OCI-M2 (cell line): ENCODE results near the gene EMB.
"Not testable (repeated sequence)": the region's sequence is repeated elsewhere in the genome, so short reads cannot be mapped to it uniquely, and the experiment has no call there.

Experiments
- DNase-seq: peaks from one replicate; lab custom pipeline; 2025; ENCODE audit not compliant: unreplicated experiment; lab: John Stamatoyannopoulos, UW

Gene EMB

GRCh38 chr5:50440651-50441492 lies at the start of gene EMB:
Gene EMB (minus strand): TSS chr5:50441288. CDS start chr5:50441151, 137 bp downstream.
- no peak for DNase-seq

- not testable (repeated sequence) for DNase-seq
These were observed 48.4 kb upstream of the EMB start for GRCh38 chr5:50489491-50489890.

- not testable (repeated sequence) for DNase-seq
These were observed 37.7 kb upstream of the EMB start for GRCh38 chr5:50478790-50479189.

GRCh38 chr5:50476549-50476948 lies 35.5 kb upstream of the EMB start:
- no peak for DNase-seq

GRCh38 chr5:50465015-50465414 lies 23.9 kb upstream of the EMB start:
- not testable (repeated sequence) for DNase-seq

DNA sequence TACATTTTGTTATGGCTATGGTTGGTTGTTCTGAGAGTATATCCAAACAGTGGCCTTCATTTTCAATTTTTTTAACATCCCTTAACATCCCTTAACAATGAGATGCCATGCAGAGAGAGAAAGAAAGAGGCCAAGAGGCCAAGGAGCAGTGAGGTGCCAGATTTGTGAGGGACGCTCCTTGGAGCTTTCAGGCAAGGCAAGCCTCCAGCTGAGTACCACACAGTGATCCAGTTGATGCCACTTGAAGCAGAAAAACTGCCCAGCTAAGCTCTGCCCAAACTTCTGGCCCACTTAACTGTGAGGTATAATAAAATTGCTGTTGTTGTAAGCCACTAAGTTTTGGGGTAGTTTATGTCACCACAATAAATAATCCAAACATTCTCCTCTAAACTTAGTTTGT lies 22.6 kb upstream of the EMB start:
- DNase-seq, result no peak

DNA sequence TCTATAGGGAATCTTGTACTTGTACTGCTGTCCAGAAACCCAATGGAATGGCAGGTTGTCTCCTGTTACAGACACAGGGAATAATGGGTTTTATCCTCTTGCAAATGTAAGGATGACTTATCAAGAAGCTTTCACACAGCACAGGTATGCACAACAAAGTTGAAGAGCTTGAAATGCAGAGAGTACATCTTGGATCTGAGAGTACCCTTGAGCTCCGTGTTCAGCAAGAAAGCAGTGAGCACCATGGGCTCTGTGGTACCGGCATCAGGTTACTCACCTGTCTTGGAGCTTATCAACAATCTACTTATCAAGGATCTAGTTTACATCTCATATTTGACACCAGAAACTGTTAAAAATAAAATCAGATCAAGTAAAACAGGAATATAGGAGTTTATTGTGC lies 22.0 kb upstream of the EMB start:
- DNase-seq, result no peak

DNA sequence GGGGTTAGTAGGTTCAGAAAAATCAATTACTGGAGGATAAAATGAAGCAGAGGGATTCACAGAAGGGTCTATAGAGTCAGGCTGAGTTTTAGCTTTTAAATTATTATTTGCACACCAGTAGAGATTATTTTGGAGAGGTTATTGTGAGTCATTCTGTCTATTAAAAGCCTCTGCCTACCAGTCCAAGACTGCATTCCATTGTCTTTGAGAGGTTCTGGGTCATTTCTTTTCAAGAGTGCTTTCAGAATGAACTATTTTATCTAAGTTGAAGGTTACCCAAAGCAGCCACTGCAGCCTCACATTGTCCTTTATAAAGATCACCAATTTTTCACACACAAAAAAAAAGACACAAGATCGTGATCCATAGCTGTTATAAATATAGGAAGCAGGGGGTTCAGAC lies 21.5 kb upstream of the EMB start:
- DNase-seq, result not testable (repeated sequence)

GRCh38 chr5:50458372-50458771 lies 17.3 kb upstream of the EMB start:
- DNase-seq, result not testable (repeated sequence)

DNA sequence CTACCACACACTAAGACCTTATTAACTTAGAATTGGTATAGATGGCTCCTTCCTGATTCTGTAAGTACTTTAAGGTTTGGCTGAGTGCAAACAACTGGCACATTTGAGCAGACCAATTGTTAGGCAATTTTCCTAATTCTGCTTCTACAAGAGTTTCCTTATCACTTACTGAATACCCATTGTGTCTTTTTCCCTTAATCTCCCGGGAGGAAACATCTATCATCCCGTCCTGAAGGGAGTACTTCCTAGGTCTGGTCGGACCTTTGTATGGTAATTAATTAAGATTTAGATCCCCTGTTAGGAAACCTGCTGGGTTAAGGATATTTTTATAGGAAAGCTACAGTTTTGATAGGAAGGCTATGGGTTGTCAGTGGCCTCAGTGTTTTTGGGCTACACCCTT lies 8.2 kb upstream of the EMB start:
- not testable (repeated sequence) for DNase-seq

DNA sequence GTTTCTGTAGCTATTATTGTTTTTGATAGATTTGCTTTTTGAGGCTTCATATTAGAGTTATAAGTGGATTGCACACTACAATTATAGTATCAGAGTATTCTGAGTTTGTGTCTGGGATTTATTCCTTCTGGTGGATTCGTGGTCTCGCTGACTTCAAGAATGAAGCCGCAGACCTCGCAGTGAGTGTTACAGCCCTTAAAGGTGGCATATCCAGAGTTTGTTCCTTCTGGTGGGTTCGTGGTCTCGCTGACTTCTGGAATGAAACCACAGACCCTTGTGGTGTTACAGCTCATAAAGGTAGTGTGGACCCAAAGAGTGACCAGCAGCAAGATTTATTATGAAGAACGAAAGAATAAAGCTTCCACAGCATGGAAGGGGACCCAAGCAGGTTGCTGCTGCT lies 6.9 kb upstream of the EMB start:
- DNase-seq, result no peak

GRCh38 chr5:50447228-50447627 lies 6.1 kb upstream of the EMB start:
- DNase-seq, result no peak

DNA sequence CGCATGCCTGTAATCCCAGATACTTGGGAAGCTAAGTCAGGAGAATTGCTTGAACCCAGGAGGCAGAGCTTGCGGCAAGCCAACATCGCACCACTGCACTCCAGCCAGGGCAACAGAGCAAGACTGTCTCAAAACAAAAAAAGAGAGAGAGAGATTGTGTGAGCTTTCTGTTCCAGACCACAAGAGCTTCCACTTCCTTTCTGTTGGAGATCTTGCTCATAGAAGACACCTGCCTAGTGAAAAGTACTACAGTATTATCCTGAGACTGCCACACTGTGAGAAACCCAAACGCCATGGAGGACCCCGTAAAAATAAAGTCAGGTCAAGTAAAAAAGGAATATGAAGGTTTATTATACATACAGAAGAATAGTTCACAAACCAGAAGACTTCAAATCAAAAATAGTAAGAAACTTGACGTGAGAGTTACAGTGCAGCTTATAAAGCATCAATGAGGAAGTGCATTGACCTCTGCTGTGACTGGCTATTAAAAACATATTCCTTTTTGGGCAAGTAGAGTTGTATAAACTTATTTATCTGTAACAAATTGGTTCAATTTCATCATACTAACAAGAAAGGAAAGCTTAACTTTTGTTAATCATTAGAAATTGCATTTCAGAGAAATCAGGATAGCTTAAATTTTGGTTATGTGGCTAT lies 4.3 kb upstream of the EMB start:
- no peak for DNase-seq

DNA sequence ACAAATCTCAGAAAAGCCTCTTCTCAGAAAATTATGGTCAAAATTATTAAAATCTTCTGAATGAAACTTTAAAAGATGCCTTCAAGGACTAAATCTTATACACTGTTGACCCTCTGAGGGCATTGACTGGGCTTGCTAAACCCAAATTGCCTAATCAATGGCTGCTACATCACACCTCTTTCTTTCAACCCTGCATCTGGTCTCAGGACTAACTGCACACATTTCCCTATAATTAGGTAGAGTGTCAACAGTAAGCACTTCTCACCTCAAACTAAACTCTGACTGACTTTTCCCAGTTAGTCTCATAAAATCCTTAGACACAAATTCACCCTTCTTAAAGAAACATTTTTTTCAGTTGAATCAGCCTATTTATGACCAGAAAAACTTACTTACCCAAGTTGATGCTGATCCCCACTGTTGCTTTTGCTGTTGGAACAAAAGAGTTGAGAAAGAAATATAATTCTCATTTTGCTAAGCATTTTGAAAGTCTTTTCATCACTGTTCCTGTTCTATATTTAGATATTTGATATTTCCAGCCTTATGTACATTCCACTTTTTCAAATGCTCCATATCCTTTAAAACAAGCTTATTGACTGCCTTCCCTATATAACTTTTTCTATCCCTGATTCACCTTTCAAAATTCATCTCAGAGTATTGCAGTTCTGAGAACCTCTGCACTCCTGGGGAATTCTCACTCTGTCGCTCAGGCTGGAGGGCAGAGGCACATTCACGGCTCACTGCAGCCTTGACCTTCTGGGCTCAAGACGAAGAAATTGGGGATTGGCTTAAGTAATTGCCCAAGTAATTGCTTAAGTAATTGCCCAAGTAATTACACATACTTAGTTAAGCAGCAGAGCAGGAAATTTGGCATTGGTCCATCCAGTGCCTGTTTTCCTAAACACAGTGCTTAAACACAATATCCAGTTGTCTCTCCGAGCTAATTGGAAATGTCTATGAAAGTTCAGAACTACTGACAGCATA lies 1.8 kb upstream of the EMB start:
- DNase-seq, result not testable (repeated sequence)

GRCh38 chr5:50441493-50441955 lies 436 bp upstream of the EMB start:
- no peak for DNase-seq

GRCh38 chr5:50439221-50439620 lies 1.9 kb downstream of the EMB start:
- no peak for DNase-seq

DNA sequence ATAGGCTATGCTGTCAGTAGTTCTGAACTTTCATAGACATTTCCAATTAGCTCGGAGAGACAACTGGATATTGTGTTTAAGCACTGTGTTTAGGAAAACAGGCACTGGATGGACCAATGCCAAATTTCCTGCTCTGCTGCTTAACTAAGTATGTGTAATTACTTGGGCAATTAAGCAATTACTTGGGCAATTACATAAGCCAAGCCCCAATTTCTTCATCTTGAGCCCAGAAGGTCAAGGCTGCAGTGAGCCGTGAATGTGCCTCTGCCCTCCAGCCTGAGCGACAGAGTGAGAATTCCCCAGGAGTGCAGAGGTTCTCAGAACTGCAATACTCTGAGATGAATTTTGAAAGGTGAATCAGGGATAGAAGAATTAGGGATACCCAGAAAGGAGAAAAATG lies 3.0 kb downstream of the EMB start:
- not testable (repeated sequence) for DNase-seq

DNA sequence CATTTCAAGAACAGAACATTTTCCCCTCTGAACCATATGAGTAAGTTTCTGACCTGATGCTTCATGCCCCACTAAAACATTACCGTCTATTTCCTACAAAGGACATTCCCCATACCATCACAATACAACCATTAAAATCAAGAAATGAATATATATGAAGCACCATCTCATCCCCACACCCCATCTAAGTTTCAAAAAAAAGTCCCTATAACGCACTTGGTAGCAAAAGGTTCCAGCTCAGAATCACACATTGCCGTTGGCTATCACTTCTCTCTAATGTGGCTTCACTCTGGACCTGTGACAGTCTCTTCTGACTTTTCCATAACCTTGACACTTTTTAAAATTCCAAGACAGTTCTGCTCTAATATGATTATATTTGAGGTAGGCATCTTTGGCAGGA lies 5.9 kb downstream of the EMB start:
- no peak for DNase-seq

- not testable (repeated sequence) for DNase-seq
These were observed 9.8 kb downstream of the EMB start for GRCh38 chr5:50431133-50431904.

- DNase-seq, result not testable (repeated sequence)
These were observed 17.8 kb downstream of the EMB start for GRCh38 chr5:50423100-50423799.
